ENCODE data around the gene KRT5. TPM values are rescaled to one million over a fixed set of nuclear protein-coding genes. Genes with fewer than 3 reads are reported as not detected.

KRT5 gene
- polyA plus RNA-seq, 3 donors, result 0.04 TPM; not detected in 2

DNA sequence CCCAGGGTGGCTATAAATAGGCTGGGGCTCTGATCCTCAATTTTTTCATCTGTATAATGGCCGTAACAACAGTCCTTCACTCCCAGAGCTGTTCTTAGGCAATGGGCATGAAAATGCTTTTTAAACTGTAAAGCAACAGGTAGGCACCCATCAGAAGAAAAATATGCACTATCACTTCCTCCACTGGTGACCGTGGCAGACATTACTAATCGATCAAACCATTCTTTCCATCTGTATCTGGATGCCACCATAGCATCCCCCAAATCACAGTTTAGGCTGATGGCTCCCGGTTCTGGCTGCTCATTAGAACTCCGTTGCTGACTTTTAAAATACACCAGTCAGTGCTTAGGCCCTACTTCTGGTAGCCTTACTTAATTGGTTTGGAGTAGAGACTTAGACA is 21.5 kb upstream of the KRT5 start:
- no peak for DNase-seq
- no peaks in the 10 kb centered on the region for H3K4me1 Mint-ChIP-seq
- Histone ChIP-seq H3K9ac (ENCODE audit: insufficient read depth, low read length, poor library complexity, severe bottlenecking) (no peak overlapping the region), H3K4me3 (replicated peaks in 1 of 3; ENCODE audit: low read depth in 2 of 3, low read length in 3 of 3) (no peak overlapping the region), H4K20me1 (ENCODE audit: insufficient read depth, low read length) (no peaks in the 10 kb centered on the region), H3K36me3 (replicated peaks in 1 of 2; ENCODE audit: control insufficient read depth in 1 of 2, insufficient read depth in 2 of 2, low read length in 2 of 2) (no peaks in the 10 kb centered on the region), H3K4me2 (replicated peaks; ENCODE audit: extremely low read depth, low read length, poor library complexity, severe bottlenecking) (no peak overlapping the region), H2AFZ (ENCODE audit: insufficient read depth, low read depth, low read length, poor library complexity, severe bottlenecking) (no peak overlapping the region), H3K4me1 (ENCODE audit: control insufficient read depth in 1 of 2, insufficient read depth in 2 of 2, low read length in 2 of 2) (no peaks in the 10 kb centered on the region), H3K27ac (ENCODE audit: low read depth in 1 of 2, low read length in 2 of 2) (no peak overlapping the region), H3K79me2 (ENCODE audit: insufficient read depth, low read length) (no peaks in the 10 kb centered on the region), H3K27me3 (ENCODE audit: control insufficient read depth in 2 of 2, insufficient read depth in 2 of 2, low read length in 2 of 2) (no peaks in the 10 kb centered on the region), H3K9me3 (replicated peaks in 1 of 2; ENCODE audit: control insufficient read depth in 1 of 2, insufficient read depth in 1 of 2, low read length in 2 of 2) (no peaks in the 10 kb centered on the region)
- no peak for TF ChIP-seq CTCF (IDR thresholded peaks at IDR 0.05)
- no peak overlapping the region for H3K27ac Mint-ChIP-seq
- H3K4me3 Mint-ChIP-seq, result no peak overlapping the region
- 87% methylated on average over 4 of the region's 5 CpGs for WGBS (ENCODE audit: insufficient coverage)
- H3K36me3 Mint-ChIP-seq, result no peaks in the 10 kb centered on the region
- no peaks in the 10 kb centered on the region for H3K9me3 Mint-ChIP-seq
- peaks cover 3 to 11% (median 6%) of the 10 kb centered on the region in 3 donors for H3K27me3 Mint-ChIP-seq (ENCODE audit: low read depth in 3 of 3)
- intact Hi-C loops (cut with micrococcal nuclease), result no loop called here

GRCh38 chr12:52540531-52540930 is 20.3 kb upstream of the KRT5 start:
- DNase-seq, result no peak
- H3K27ac ChIP-seq (ENCODE audit: low read depth in 1 of 2, low read length in 2 of 2), result no peak overlapping the region
- Mint-ChIP-seq H3K27ac (no peak overlapping the region), H3K27me3 (ENCODE audit: low read depth in 3 of 3) (peaks cover 3 to 11% (median 6%) of the 10 kb centered on the region in 3 donors), H3K36me3 (no peaks in the 10 kb centered on the region), H3K4me3 (no peak overlapping the region), H3K4me1 (no peaks in the 10 kb centered on the region), H3K9me3 (no peaks in the 10 kb centered on the region)
- H3K4me2 ChIP-seq (replicated peaks; ENCODE audit: extremely low read depth, low read length, poor library complexity, severe bottlenecking), result no peak overlapping the region
- no peaks in the 10 kb centered on the region for H3K27me3 ChIP-seq (ENCODE audit: control insufficient read depth in 2 of 2, insufficient read depth in 2 of 2, low read length in 2 of 2)
- intact Hi-C loops (cut with micrococcal nuclease), result no loop called here
- no peak overlapping the region for H3K4me3 ChIP-seq (replicated peaks in 1 of 3; ENCODE audit: low read depth in 2 of 3, low read length in 3 of 3)
- no peaks in the 10 kb centered on the region for H4K20me1 ChIP-seq (ENCODE audit: insufficient read depth, low read length)
- no peaks in the 10 kb centered on the region for H3K36me3 ChIP-seq (replicated peaks in 1 of 2; ENCODE audit: control insufficient read depth in 1 of 2, insufficient read depth in 2 of 2, low read length in 2 of 2)
- no peak overlapping the region for H3K9ac ChIP-seq (ENCODE audit: insufficient read depth, low read length, poor library complexity, severe bottlenecking)
- no peaks in the 10 kb centered on the region for H3K4me1 ChIP-seq (ENCODE audit: control insufficient read depth in 1 of 2, insufficient read depth in 2 of 2, low read length in 2 of 2)
- no peak for TF ChIP-seq CTCF (IDR thresholded peaks at IDR 0.05)
- H3K9me3 ChIP-seq (replicated peaks in 1 of 2; ENCODE audit: control insufficient read depth in 1 of 2, insufficient read depth in 1 of 2, low read length in 2 of 2), result no peaks in the 10 kb centered on the region
- WGBS (ENCODE audit: insufficient coverage), result 90% methylated on average over 5 of the region's 7 CpGs
- no peaks in the 10 kb centered on the region for H3K79me2 ChIP-seq (ENCODE audit: insufficient read depth, low read length)
- H2AFZ ChIP-seq (ENCODE audit: insufficient read depth, low read depth, low read length, poor library complexity, severe bottlenecking), result no peak overlapping the region

Data from CD14-positive monocyte (primary cell).